B cell (primary cell): Measurements from ENCODE around the gene DNAJC10.
"Not testable (repeated sequence)": the region's sequence is repeated elsewhere in the genome, so short reads cannot be mapped to it uniquely, and the experiment has no call there.

Source experiments
- EZH2 ChIP-seq: IDR thresholded peaks from 2 replicates; pipeline ENCODE4 v1.6.1; 2012; ENCODE audit warnings: borderline replicate concordance, low read depth, mild to moderate bottlenecking, moderate library complexity, low read length; ENCODE audit not compliant: insufficient read depth, poor library complexity, severe bottlenecking
- TF ChIP-seq, protein P1 (sequence below): fragments of 200-600 bp; IDR thresholded peaks from one replicate; pipeline ENCODE4 v1.8.0; 2022; ENCODE audit warnings: antibody characterized with exemption, mild to moderate bottlenecking

GRCh38 chr2:182686763-182687162 lies 29.3 kb upstream of the DNAJC10 start:
- TF ChIP-seq, protein P1, sequence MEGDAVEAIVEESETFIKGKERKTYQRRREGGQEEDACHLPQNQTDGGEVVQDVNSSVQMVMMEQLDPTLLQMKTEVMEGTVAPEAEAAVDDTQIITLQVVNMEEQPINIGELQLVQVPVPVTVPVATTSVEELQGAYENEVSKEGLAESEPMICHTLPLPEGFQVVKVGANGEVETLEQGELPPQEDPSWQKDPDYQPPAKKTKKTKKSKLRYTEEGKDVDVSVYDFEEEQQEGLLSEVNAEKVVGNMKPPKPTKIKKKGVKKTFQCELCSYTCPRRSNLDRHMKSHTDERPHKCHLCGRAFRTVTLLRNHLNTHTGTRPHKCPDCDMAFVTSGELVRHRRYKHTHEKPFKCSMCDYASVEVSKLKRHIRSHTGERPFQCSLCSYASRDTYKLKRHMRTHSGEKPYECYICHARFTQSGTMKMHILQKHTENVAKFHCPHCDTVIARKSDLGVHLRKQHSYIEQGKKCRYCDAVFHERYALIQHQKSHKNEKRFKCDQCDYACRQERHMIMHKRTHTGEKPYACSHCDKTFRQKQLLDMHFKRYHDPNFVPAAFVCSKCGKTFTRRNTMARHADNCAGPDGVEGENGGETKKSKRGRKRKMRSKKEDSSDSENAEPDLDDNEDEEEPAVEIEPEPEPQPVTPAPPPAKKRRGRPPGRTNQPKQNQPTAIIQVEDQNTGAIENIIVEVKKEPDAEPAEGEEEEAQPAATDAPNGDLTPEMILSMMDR, result not testable (repeated sequence)
- not testable (repeated sequence) for TF ChIP-seq EZH2
